Loucy (cell line): ENCODE results near the gene NR1I3.
A peak's percentile ranks its signal among the peaks of the same experiment; 100 is the strongest.

ENCODE experiments used
- H2AFZ ChIP-seq: fragments of 200-600 bp; sonication (generic); 2 replicates; pipeline ENCODE4 v1.6.0; 2016; ENCODE audit warnings: antibody characterized with exemption, mild to moderate bottlenecking, low read length, moderate library complexity
- H3F3A ChIP-seq: fragments of 200-600 bp; 2 replicates; pipeline ENCODE4 v1.6.0; 2016; ENCODE audit warnings: antibody characterized with exemption, low read depth, mild to moderate bottlenecking
- H3K27me3 ChIP-seq: fragments of 200-600 bp; sonication (generic); 2 replicates; pipeline ENCODE4 v1.6.1; 2014; ENCODE audit warnings: low read length, mild to moderate bottlenecking; ENCODE audit not compliant: insufficient read depth, poor library complexity, severe bottlenecking
- H3K36me3 ChIP-seq: fragments of 200-600 bp; sonication (generic); 2 replicates; pipeline ENCODE4 v1.6.1; 2016; ENCODE audit warnings: low read length; ENCODE audit not compliant: insufficient read depth
- H3K4me1 ChIP-seq: fragments of 200-600 bp; sonication (generic); 2 replicates; pipeline ENCODE4 v1.5.1; 2014; ENCODE audit warnings: low read length, mild to moderate bottlenecking; ENCODE audit not compliant: insufficient read depth, poor library complexity, severe bottlenecking
- H3K4me2 ChIP-seq: fragments of 200-600 bp; sonication (generic); 2 replicates; pipeline ENCODE4 v1.6.0; 2014; ENCODE audit warnings: antibody characterized with exemption, low read length, low read depth, mild to moderate bottlenecking; ENCODE audit not compliant: poor library complexity, severe bottlenecking
- H3K4me3 ChIP-seq: fragments of 200-600 bp; sonication (generic); 2 replicates; pipeline ENCODE4 v1.5.1; 2014; ENCODE audit warnings: low read length, mild to moderate bottlenecking, mixed read lengths; ENCODE audit not compliant: poor library complexity, severe bottlenecking
- H3K79me2 ChIP-seq: fragments of 200-600 bp; sonication (generic); 2 replicates; pipeline ENCODE4 v1.6.1; 2014; ENCODE audit warnings: low read length; ENCODE audit not compliant: insufficient read depth
- H3K9ac ChIP-seq: fragments of 200-600 bp; sonication (generic); 2 replicates; pipeline ENCODE4 v1.6.0; 2014; ENCODE audit warnings: mild to moderate bottlenecking, low read depth, low read length, moderate library complexity; ENCODE audit not compliant: poor library complexity, severe bottlenecking
- H3K9me2 ChIP-seq: fragments of 200-600 bp; sonication (generic); replicated peaks from 2 replicates; pipeline ENCODE4 v1.6.1; 2016; ENCODE audit warnings: low read depth, low read length, mixed read lengths
- H3K9me3 ChIP-seq: fragments of 200-600 bp; sonication (generic); 2 replicates; pipeline ENCODE4 v1.6.1; 2014; ENCODE audit warnings: mild to moderate bottlenecking, antibody characterized with exemption, low read length, low read depth; ENCODE audit not compliant: insufficient read depth
- H4K20me1 ChIP-seq: fragments of 200-600 bp; sonication (generic); 2 replicates; pipeline ENCODE4 v1.6.0; 2014; ENCODE audit warnings: antibody characterized with exemption, low read length, mild to moderate bottlenecking; ENCODE audit not compliant: insufficient read depth, poor library complexity, severe bottlenecking
- CTCF ChIP-seq: fragments of 200-600 bp; sonication (generic); conservative IDR thresholded peaks from 2 replicates; pipeline ENCODE4 v1.5.1; 2014; ENCODE audit warnings: mild to moderate bottlenecking, antibody characterized with exemption, low read length
- EZH2phosphoT487 ChIP-seq: fragments of 200-600 bp; IDR thresholded peaks from 2 replicates; pipeline ENCODE4 v1.6.1; 2018; ENCODE audit warnings: antibody characterized with exemption, mild to moderate bottlenecking, moderate library complexity, borderline replicate concordance

Gene NR1I3

GRCh38 chr1:161188381-161188780, 49.6 kb downstream of the NR1I3 start:
- H2AFZ ChIP-seq: no peak overlapping the region
- 0 out of 2 replicates have a peak, but pooled peaks cover 5% of the 10 kb centered on the region for H3F3A ChIP-seq
- H3K4me1 ChIP-seq: peaks cover 29% of the 10 kb centered on the region
- no peak overlapping the region for H3K9ac ChIP-seq
- H3K27me3 ChIP-seq: no peaks in the 10 kb centered on the region
- TF ChIP-seq EZH2phosphoT487 (no peak), CTCF (no peak)
- H3K4me2 ChIP-seq: no peak overlapping the region
- no peaks in the 10 kb centered on the region for H3K9me3 ChIP-seq
- no peak overlapping the region for H3K4me3 ChIP-seq
- no peaks in the 10 kb centered on the region for H3K36me3 ChIP-seq
- H4K20me1 ChIP-seq: no peaks in the 10 kb centered on the region
- no peaks in the 10 kb centered on the region for H3K9me2 ChIP-seq
- no peaks in the 10 kb centered on the region for H3K79me2 ChIP-seq

- Histone ChIP-seq H3K4me1 (peaks cover 37% of the 10 kb centered on the region), H3K9me3 (no peaks in the 10 kb centered on the region), H3K9me2 (no peaks in the 10 kb centered on the region), H3K4me2 (no peak overlapping the region), H3K36me3 (no peaks in the 10 kb centered on the region), H3K79me2 (no peaks in the 10 kb centered on the region), H3K4me3 (no peak overlapping the region), H4K20me1 (no peaks in the 10 kb centered on the region), H3K9ac (no peak overlapping the region), H3F3A (0 out of 2 replicates have a peak, but pooled peaks cover 5% of the 10 kb centered on the region), H2AFZ (0 out of 2 replicates have a peak overlapping the region, but pooled peaks have one; percentile 46), H3K27me3 (no peaks in the 10 kb centered on the region)
- TF ChIP-seq CTCF (no peak), EZH2phosphoT487 (no peak)
These were observed 50.7 kb downstream of the NR1I3 start for GRCh38 chr1:161187311-161187710.

GRCh38 chr1:161185732-161186311, 52.2 kb downstream of the NR1I3 start:
- no peak for TF ChIP-seq CTCF
- no peak for TF ChIP-seq EZH2phosphoT487
- no peaks in the 10 kb centered on the region for H4K20me1 ChIP-seq
- H3F3A ChIP-seq: 0 out of 2 replicates have a peak, but pooled peaks cover 5% of the 10 kb centered on the region
- peaks cover 46% of the 10 kb centered on the region for H3K4me1 ChIP-seq
- peak overlapping the region; percentile 70 for H3K4me2 ChIP-seq
- H3K27me3 ChIP-seq: no peaks in the 10 kb centered on the region
- H3K9me2 ChIP-seq: no peaks in the 10 kb centered on the region
- H2AFZ ChIP-seq: peak overlapping the region; percentile 21
- peak overlapping the region; percentile 65 for H3K9ac ChIP-seq
- H3K4me3 ChIP-seq: peak overlapping the region; percentile 47
- no peaks in the 10 kb centered on the region for H3K79me2 ChIP-seq
- H3K36me3 ChIP-seq: no peaks in the 10 kb centered on the region
- no peaks in the 10 kb centered on the region for H3K9me3 ChIP-seq
